ENCODE measurements around the gene S100A3.

Gene S100A3

DNA sequence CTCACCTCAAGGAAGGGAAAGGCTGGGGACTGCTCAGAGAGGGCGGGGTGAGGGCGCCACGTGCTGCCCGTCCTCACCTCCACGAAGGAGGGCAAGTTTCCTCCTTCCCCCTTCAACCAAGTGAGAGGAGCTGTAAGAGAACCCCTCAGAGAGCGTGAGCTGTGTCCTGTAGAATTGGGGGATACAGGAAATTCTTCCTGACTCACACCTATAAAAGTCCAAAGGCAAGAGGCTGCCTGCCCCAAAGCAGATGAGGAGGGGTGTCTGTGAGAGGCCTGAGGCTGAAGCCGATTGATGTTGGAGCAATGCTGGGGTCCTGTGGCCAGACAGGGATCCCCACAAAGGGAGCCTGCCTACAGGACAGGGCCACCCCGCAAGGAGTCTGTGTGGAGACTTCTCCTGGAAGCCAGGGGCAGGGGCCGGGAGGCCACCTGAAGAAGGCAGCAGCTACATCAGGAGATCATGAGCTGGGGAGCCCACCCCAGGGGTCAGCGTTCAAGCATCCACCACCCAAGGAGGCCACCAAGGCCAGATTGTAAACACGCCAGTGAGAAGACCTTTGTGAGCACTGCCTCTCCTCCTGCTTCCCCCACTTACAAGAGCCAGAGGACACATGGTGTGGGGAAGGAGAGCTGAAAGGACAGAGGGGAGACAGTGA, 41.0 kb downstream of the S100A3 start:
- no peak for DNase-seq

DNA sequence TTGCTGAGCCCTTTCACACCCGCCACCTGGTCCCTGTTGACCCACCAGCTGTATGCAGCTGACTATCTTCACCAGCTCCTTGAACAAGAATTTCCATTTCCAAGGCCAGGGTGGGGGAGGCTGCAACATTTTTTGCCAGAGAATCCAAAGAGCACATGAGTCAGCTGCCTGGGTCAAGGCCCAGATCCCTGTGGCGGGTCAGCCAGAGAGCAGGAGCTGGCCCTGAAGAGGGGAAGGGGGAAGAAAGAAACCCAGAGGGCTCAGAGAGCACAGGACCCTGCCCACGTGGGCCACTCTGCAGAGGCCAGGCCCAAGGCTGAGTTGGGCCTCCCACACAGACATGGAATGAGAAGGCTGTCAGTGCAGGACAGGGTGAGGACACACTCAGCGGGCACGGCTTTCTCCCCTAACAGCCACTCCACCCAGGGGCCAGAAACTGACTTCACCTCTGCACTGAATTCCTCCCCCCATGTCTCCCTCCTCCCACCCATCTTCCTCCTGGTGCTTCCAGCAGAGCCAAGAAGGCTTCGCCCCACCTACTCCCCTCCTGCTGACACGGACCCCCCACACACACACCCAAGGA, 42.1 kb downstream of the S100A3 start:
- no peak for DNase-seq

DNA sequence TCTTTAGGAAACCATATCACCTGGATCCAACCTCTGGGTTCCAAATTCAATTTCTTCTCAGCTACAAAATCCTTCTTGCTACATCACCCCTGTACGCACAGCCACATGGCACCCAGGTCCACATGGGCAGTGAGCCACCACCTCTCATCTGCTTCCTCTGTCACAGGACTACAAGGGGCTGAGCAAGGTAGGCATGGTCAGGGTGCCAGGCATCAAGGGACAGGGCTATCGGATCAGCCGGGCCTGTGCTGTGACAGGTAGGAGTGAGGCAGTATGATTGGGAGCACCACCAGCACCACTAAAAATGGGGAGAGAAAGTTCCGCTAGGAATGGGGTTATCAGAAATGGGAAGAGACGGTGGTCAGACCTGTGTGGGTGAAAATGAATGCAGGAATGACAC, 42.7 kb downstream of the S100A3 start:
- no peak for DNase-seq

DNA sequence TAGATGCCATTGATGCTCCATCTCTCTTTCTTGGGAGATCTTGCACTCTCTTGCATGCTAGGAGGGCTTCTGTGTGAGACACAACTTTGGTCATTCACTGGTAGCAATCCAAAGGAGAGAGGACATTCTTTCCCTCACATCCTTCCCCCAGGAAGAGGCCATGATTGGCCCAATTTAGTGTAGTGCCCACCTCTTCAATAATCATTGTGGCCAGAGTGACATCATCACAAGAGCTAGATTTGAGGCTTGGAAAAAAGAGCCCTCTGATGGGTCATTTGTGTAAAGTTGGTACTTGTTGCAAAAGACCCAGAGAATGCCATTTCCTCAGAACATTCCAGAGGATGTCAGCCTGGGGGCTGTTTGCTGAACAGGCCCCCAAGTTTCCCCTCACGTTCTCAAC, 43.5 kb downstream of the S100A3 start:
- no peak for DNase-seq

DNA sequence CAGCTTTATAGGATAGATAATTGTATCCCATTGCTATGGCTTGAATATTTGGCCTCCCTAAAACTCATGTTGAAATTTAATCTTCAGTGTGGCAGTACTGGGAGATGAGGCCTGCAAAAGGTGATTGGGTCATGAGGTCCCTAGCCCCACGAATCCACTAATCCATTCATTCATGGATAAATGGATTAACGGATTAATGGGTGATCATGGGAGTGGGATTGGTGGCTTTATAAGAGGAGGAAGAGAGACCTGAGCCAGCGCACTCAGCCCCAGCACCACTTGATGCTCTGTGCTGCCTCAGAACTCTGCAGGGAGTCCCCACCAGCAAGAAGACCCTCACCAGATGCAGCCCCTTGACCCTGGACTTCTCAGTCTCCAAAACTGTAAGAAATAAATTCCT, 45.3 kb downstream of the S100A3 start:
- no peak for DNase-seq

DNA sequence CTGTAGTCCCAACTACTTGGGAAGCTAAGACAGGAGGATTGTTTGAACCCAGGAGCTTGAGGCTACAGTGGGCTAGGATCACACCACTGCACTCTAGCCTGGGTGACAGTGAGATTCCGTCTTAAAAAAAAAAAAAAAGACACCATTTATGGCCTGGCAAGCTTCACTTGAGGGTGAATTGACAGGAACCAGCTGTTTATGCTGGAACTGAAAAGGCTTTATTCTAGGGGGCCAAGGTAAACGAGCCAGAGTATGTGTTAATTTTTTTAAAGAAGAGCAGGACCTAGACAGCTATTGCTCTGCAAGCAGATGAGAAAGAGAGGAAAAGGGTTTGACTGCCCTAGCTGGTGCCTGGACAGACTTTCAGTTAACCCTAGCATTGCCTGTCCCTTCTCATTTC, 50.3 kb downstream of the S100A3 start:
- no peak for DNase-seq
